HG03460 (cell line): ENCODE results near the gene SDK2.

Experiments
- ATAC-seq: cut with Tn5 transposase; IDR thresholded peaks from one replicate; pipeline ENCODE4 v1.9.1; 2021; ENCODE audit not compliant: unreplicated experiment

The SDK2 gene, protein sequence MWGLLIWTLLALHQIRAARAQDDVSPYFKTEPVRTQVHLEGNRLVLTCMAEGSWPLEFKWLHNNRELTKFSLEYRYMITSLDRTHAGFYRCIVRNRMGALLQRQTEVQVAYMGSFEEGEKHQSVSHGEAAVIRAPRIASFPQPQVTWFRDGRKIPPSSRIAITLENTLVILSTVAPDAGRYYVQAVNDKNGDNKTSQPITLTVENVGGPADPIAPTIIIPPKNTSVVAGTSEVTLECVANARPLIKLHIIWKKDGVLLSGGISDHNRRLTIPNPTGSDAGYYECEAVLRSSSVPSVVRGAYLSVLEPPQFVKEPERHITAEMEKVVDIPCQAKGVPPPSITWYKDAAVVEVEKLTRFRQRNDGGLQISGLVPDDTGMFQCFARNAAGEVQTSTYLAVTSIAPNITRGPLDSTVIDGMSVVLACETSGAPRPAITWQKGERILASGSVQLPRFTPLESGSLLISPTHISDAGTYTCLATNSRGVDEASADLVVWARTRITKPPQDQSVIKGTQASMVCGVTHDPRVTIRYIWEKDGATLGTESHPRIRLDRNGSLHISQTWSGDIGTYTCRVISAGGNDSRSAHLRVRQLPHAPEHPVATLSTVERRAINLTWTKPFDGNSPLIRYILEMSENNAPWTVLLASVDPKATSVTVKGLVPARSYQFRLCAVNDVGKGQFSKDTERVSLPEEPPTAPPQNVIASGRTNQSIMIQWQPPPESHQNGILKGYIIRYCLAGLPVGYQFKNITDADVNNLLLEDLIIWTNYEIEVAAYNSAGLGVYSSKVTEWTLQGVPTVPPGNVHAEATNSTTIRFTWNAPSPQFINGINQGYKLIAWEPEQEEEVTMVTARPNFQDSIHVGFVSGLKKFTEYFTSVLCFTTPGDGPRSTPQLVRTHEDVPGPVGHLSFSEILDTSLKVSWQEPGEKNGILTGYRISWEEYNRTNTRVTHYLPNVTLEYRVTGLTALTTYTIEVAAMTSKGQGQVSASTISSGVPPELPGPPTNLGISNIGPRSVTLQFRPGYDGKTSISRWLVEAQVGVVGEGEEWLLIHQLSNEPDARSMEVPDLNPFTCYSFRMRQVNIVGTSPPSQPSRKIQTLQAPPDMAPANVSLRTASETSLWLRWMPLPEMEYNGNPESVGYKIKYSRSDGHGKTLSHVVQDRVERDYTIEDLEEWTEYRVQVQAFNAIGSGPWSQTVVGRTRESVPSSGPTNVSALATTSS (N-terminal part only)

DNA sequence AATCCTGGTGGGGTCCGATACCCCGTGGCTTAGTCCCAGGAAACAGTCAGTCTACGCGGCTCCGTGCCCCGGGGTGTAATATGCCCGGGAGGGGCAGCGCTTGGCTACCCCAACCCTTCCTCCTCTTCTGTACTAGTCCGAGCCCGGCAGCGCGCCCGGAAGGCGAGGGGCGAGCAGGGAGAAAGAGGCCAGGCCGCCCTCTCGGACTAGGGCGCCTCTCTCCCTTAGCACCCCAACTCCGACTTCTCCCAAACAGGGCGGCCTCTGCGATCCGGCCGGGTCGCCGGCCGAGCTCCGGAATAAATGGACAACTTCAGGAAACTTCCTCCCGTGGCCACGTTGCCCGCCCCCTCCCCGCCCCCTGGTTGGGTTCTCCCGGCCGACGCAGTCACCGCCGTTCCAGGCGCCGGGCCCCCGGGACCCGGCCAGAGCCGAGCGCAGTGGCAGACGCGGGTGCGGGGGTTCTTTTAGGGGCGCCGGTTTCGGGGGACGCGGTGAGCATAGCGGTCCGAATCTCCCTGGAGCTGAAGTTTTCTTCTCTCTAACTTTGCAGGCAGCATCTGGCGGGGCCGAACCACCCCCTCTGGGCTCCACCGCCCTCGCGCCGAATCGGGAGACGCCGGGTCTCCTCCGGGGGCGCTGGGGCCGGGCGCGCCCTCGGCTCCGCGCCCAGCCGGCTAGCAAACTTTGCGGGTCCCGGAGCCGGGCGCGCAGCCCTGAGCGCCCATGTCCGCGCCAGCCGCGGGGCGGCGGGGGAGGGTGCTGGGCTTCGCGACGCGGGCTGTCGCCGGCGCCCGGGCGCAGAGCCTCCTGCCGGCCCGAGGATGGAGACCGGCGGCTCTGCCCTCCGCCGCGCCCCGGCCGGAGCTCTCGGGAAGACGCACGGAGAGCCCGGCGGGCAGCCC, at the start of gene SDK2:
SDK2 (minus strand) TSS at position 301 of the 905 bp plus-strand sequence. CDS start 357 bp downstream, outside the sequence.
- no peak for ATAC-seq

DNA sequence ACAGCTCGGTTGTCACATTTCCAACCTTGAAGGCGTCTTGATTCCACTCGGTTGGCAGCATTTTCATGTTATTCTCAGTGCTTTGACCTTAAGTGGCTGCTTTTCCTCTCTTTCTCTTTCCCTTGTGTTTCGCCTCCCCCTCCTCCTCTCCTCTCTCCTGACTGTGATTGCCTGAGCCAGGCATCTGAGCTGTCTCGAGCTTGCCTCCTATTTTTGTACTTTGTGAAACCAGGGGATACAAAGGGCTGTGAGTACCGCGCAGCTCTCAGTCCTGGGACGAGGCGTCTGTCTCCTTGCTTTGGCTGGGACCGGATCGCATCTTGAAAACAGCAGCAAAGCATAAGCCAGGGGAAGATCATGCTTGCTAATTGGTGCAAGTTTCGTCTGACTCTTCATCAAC, 48.8 kb upstream of the SDK2 start:
- no peak for ATAC-seq

DNA sequence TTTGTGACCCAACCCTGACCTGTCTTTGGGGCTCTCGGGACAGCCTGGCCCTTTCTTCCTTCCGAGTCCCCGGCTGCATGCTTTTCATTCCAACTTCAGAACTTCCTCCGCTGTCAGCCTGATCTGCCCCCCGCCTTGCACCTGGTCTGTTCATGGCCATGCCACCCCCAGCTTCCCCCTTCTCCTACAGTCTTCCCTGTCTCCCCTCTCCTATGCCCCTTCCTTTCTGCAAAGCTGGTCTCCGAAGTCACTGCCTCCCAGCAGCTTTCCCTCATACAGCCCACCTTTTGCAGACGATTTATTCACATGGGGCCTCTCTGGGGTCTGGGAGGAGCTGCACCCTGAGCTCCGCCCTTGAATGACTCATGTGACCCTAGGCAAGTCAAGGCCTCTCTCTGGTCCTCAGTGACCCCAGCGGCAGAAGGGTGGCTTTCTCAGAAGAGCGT, 47.1 kb upstream of the SDK2 start:
- no peak for ATAC-seq

DNA sequence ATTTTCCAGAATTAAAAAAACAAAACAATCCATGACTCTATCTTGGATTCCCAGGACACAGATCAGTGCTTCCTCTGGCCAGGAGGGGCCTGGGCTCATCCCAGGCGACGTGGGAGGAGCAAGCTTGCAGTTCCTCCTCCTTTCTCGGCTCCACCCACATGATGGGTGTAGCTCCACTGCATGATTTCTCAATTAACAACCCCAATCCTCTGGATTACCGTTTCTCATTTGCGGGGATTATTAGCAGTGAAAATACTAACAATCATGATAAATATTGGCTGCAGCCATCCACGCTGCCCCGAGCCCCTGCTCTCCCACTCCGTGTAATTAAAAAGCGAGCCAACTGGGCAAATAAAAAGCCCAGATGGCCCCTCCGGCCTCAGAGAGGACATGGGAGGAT, 46.4 kb upstream of the SDK2 start:
- no peak for ATAC-seq

DNA sequence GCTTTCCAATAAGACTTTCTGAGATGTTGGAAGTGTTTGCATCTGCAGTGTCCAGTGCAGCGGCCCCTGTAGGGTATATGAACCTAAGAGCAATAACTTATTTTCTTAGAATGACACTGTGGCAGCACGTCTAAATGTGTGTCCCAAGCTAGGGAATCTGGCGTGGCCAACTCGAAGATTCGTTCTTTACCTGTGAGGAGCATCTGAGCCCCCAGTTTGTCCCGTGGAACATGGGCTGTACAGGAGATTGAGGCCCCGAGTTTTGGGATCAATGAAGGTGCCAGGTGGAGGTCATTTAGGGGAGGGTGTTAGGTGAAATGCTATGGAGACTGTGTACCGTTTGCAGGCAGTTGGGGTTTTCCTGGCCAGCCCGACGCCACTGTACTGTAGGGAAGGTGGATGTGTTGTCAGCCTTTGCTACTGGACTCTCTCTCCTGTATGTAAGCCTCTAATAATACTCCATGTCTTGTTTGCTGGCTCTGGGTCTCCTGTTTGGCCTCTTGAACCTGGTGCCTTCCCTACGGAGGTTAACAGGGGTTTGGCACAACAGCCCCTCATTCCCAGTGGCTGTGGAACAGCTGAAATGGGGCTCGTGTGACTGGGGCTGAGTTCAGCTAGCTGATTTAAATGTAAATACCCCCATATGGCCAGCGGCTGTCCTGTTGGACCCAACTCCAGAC, 45.5 kb upstream of the SDK2 start:
- no peak for ATAC-seq

DNA sequence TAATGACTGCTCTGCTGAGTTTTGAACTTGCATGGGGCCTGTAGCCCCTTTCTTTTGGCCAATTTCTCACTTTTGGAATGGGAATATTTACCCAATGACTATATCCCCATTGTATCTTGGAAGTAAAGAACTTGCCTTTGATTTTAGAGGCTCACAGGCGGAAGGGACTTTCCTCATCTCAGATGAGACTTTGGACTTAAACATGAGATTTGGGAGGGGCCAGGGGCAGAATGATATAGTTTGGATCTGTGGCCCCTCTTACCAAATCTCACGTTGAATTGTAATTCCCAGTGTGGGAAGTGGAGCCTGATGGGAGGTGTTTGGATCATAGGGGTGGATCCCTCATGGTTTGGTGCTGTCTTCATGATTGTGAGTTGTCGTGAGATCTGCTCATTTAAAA, 42.7 kb upstream of the SDK2 start:
- no peak for ATAC-seq

DNA sequence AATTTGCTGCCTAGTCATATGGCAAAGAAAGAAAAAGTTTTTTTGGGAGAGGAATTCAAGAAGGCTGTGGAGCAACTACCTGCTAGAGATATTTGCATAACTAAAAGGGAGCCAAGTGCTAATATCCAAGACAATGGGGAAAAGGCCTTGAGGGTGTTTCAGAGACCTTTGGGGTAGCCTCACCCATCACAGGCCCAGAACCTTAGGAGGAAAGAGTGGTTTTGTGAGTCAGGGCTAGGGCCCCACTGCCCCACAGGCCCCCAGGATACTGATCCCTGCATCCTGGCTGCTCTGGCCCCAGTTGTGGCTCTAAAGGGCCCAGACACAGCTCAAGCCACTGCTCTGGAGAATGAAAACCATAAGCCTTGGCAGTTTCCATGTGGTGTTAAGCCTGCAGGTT, 41.9 kb upstream of the SDK2 start:
- ATAC-seq, result no peak

DNA sequence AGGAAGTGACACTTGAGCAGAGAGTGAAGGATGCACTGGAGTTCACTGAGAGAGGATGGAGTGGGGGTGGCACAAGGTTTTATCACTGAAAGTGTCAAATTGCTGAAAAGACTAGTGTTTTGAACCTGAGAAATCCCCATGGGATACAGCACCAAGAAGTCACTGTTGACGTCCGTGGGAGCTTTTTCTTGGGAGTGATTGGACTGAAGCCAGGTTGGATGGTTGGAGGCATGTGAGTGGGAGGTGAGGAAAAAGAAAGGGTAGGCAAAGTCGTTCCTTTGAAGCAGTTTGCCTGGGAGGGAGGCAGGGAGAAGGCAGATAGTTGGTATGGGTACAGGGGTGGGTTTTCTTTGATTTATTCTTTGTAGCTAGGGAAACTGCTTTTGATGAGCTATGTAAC, 39.9 kb upstream of the SDK2 start:
- ATAC-seq, result no peak

DNA sequence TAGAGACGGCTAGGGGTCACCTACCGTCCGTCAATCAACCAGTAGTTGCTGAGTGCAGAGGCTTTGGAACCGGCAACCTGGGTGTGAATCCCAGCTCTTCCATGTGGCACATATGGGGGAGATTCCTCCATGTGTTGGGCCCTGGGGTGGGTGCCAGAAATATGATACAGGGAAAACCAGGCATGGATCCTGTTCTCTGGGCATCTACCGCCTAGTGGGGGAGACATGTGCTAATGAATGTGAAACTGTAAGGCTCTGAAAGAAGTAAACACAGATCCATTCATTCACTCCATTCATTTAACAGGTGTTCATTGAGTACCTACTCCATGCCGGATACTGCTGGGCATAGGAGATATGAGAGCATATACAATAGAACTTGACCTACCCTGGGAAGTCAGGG, 39.5 kb upstream of the SDK2 start:
- no peak for ATAC-seq

DNA sequence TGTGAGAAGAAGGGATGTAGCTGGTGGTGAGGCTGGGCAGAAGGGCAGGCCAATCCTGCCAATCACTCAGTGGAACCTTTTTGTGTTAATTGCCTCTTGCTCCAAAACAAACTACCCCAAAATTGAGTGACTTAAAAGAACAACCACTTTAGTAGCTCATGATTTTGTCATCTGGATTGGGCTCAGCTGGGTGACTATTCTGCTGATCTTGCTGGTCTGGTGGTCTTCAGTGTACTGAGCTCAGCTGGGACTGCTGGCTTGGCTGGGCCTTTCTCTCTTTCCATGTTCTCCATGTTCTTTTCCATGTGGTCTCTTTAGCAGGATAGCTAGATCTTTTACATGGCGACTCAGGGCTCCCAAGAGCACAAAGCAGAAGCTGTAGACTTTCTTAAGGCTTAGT, 37.7 kb upstream of the SDK2 start:
- no peak for ATAC-seq

DNA sequence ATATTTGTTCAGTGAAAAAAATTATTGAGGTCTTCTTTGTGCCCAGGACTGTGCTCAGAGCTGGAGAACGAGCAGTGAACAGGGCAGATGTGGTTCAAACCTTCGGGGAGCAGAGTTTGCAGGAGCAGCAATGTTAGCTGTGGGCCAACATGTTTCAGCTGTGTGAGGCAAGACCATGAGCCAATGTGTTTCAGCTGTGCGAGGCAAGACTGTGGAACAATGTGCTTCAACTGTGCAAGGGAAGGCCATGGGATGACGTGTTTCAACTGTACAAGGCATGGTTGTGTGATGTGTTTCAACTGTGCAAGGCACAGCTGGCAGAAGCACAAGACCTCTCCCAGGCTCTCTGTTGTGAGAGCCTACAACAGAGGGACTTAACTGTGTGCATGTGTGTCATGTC, 35.2 kb upstream of the SDK2 start:
- ATAC-seq, result no peak

DNA sequence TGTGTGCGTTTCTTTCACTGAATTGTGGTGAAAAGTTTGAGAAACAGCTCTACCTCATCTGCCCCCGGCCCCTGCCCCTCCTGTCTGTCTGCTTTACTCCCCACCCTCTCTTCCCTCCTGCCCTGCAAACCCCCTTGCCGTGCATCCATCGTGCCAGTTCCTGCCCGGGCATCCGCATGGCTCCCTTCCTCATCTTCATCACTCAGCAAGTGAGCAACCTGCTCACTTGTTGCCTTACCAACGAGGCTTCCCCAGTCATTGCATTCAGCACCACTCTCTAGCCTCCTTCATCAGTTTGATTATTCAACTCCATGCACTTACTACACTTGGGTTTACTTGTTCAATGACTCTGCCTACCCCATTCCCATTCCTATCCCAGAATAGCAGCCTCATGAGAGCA, 34.8 kb upstream of the SDK2 start:
- ATAC-seq, result no peak

DNA sequence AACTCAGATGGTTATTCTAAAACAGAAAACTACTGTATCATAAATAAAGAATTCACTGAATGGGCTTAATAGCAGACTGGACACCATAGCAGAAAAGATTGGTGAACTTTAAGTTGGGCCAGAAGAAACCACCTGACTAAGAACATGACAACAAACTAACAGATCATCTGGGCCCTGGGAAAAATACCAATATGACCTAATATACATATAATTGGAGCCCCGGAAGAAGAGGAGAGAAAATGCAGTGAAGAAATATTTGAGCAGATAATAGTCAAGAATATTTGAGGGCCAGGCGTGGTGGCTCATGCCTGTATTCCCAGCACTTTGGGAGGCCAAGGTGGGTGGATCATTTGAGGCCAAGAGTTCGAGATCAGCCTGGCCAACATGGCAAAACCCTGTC, 25.5 kb upstream of the SDK2 start:
- no peak for ATAC-seq

DNA sequence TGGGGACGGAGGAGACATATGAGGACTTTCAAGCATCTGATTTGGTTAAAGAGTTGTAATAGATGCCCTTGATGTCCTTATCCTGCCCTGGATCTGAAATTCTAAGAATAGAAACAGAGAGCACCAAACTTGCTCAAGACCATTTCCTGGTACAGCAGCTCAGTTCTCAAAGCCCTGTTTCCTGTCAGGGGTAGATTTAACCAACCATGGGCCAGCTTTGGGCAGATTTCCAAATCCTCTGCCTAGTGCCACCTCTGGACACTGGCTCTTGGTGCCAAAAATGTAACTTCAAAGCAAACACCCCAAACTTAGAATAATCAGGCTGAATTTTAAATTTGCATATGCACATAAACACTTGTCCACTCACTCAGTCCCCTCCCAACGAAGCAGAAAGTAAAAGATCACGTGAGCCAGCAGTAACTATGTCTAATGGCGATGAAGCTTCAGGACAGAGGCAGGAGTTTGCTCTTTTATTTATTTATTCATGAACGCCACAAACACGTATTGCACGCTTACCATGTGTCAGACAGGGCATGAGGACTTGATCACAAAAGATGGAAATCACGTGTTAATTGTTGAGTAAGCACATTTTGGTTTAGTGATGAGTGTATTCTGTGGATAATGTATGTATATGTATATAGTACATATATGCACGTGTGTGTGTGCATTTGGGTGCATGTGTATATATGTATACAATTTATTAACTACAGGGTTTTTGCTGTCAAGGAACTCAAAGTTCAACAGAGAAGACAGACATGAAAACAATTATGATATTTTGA, 23.1 kb upstream of the SDK2 start:
- ATAC-seq, result no peak

DNA sequence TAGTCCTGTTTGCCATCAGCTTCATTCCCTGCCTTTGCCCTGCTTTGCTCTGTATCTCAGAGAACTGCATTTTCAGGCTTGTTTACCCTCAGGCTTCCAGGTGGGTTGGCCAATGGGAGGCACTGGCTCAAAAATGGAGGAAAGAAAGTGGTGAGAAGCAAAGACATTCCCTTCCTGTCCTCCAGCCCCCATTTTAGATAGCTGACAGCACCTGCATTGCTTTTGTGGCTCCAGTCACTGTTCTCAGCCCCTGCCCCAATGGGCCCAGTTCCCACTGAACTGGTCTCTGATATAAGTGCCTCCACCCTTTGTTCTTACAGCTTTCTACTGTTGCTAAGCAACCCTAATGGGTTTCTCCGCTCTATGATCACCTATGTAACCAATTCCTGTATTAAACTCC, 19.4 kb upstream of the SDK2 start:
- ATAC-seq, result no peak

DNA sequence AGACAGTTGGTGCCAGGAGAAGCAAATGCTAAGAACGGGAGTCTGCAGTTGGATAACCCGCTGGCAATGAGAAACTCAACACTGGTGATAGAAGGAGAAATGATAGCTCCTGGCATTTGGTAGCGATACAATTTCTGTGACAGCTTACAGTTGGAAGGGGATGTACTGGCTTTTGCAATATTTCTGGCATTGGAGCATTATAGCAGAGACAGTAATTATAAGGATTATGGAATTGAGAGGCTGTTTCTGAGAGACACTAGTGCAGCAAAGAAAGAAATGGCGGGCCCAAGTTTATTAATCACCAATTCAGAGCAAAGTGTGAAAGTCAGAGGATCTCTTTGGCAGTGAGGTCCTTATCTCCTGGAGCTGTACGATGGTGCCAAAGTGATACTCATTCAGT, 16.1 kb upstream of the SDK2 start:
- no peak for ATAC-seq

DNA sequence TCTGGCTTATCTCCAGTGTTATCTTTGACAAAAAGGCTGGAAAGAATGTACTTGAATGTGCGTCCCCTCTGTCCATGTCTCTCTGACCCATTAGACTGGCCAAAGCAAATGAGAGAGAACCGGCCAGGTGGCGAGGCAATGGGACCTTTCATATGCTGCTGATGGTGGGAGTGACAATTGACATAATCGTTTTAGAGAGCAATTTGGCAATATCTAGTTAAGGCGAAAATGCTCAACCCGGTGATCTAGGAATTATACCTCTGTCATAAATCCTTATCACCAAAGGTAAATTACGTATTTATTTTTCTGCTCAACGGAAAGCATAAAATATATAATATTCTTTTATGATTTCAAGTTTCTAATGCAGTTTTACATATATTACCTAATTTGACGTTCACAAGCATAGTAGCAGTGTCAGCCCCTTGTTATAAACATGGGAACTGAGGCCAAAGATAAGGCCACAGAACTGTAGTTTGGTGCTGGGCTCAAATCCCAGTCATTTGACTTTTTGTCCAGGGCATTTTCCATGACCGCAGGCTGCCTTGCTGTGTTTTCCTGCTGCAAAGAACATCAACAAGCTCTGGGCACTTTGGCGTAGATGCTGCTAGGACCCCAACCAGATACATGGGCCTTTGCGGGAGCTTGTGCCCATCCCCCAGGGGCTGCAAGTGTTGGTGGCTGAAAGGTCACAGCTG, 14.7 kb upstream of the SDK2 start:
- ATAC-seq, result no peak

DNA sequence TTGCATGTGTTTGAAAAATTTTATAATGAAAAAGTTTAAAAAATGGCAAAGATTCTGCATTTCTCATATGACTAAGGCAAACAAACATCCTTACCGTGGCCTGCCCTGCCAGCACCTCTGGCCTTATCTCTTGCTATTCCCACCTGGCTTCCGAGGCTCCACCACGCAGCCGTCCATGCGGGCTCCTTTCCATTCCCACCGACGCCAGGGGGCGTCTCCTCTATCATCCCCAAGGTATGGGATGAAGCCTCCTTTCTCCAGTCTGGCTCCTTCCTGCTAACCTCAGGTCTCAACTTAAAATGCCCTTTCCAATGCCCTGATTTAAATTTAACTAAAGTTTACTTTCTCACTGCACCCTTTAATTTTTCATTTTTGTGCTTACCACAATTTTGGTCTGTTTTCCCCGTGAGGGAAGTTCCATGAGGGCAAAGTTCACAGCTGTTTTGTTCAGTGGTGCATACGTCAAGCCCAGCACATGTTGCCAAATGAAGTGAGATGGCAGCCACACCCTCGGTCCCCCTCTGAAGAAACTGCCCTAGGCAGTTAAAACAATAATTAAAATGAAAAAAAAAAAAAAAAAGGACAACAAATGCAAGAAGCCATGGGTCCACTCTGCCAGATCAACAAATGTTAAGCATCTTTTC, 13.3 kb upstream of the SDK2 start:
- ATAC-seq, result no peak
